ENCODE data around the gene ZP4.

The ZP4 gene

GRCh38 chr1:237890822-237891221 is at the start of gene ZP4:
Gene ZP4, minus strand, starts transcription at chr1:237890922. Its CDS starts 287 bp downstream, at chr1:237890635.
- no peak for DNase-seq (ENCODE audit: low read depth in 2 of 2)

- no peak for DNase-seq (ENCODE audit: low read depth in 2 of 2)
Measured at GRCh38 chr1:237938553-237938952, 47.8 kb upstream of the ZP4 start.

GRCh38 chr1:237938068-237938467 is 47.3 kb upstream of the ZP4 start:
- DNase-seq (ENCODE audit: low read depth in 2 of 2), result no peak

GRCh38 chr1:237932816-237933215 is 42.1 kb upstream of the ZP4 start:
- no peak for DNase-seq (ENCODE audit: low read depth in 2 of 2)

- DNase-seq (ENCODE audit: low read depth in 2 of 2), result no peak
Measured at GRCh38 chr1:237931581-237931980, 40.9 kb upstream of the ZP4 start.

GRCh38 chr1:237927198-237927597 is 36.5 kb upstream of the ZP4 start:
- DNase-seq (ENCODE audit: low read depth in 2 of 2), result no peak

- no peak for DNase-seq (ENCODE audit: low read depth in 2 of 2)
Measured at GRCh38 chr1:237921306-237921705, 30.6 kb upstream of the ZP4 start.

GRCh38 chr1:237913345-237913744 is 22.6 kb upstream of the ZP4 start:
- no peak for DNase-seq (ENCODE audit: low read depth in 2 of 2)

GRCh38 chr1:237911911-237912310 is 21.2 kb upstream of the ZP4 start:
- DNase-seq (ENCODE audit: low read depth in 2 of 2), result no peak

GRCh38 chr1:237910834-237911233 is 20.1 kb upstream of the ZP4 start:
- no peak for DNase-seq (ENCODE audit: low read depth in 2 of 2)

GRCh38 chr1:237903961-237904360 is 13.2 kb upstream of the ZP4 start:
- DNase-seq (ENCODE audit: low read depth in 2 of 2), result no peak

GRCh38 chr1:237902960-237903743 is 12.4 kb upstream of the ZP4 start:
- DNase-seq (ENCODE audit: low read depth in 2 of 2), result no peak

- no peak for DNase-seq (ENCODE audit: low read depth in 2 of 2)
Measured at GRCh38 chr1:237901299-237901934, 10.7 kb upstream of the ZP4 start.

GRCh38 chr1:237895630-237896029 is 4.9 kb upstream of the ZP4 start:
- DNase-seq (ENCODE audit: low read depth in 2 of 2), result no peak

GRCh38 chr1:237894131-237894530 is 3.4 kb upstream of the ZP4 start:
- DNase-seq (ENCODE audit: low read depth in 2 of 2), result no peak

GRCh38 chr1:237891979-237892378 is 1.3 kb upstream of the ZP4 start:
- DNase-seq (ENCODE audit: low read depth in 2 of 2), result no peak

GRCh38 chr1:237891266-237891665 is 544 bp upstream of the ZP4 start:
- no peak for DNase-seq (ENCODE audit: low read depth in 2 of 2)

GRCh38 chr1:237890416-237890815 is 306 bp downstream of the ZP4 start:
- no peak for DNase-seq (ENCODE audit: low read depth in 2 of 2)

GRCh38 chr1:237888143-237888542 is 2.6 kb downstream of the ZP4 start:
- DNase-seq (ENCODE audit: low read depth in 2 of 2), result no peak

- DNase-seq (ENCODE audit: low read depth in 2 of 2), result no peak
Measured at GRCh38 chr1:237887542-237887941, 3.2 kb downstream of the ZP4 start.

- DNase-seq (ENCODE audit: low read depth in 2 of 2), result no peak
Measured at GRCh38 chr1:237884237-237884636, 6.5 kb downstream of the ZP4 start.

GRCh38 chr1:237879195-237879594 is 11.5 kb downstream of the ZP4 start:
- DNase-seq (ENCODE audit: low read depth in 2 of 2), result no peak

- DNase-seq (ENCODE audit: low read depth in 2 of 2), result no peak
Measured at GRCh38 chr1:237878406-237878805, 12.3 kb downstream of the ZP4 start.

Measured in stimulated activated CD4-positive, alpha-beta T cell treated with anti-CD3 and anti-CD28 coated beads, Interleukin-1b, Interleukin-23, amount 100 ng/mL, for 4 hours (primary cell).